ENCODE measurements around the gene OR2B2.

GRCh38 chr6:27896398-27896796 lies 15.8 kb downstream of the OR2B2 start:
- TF ChIP-seq, protein P1, sequence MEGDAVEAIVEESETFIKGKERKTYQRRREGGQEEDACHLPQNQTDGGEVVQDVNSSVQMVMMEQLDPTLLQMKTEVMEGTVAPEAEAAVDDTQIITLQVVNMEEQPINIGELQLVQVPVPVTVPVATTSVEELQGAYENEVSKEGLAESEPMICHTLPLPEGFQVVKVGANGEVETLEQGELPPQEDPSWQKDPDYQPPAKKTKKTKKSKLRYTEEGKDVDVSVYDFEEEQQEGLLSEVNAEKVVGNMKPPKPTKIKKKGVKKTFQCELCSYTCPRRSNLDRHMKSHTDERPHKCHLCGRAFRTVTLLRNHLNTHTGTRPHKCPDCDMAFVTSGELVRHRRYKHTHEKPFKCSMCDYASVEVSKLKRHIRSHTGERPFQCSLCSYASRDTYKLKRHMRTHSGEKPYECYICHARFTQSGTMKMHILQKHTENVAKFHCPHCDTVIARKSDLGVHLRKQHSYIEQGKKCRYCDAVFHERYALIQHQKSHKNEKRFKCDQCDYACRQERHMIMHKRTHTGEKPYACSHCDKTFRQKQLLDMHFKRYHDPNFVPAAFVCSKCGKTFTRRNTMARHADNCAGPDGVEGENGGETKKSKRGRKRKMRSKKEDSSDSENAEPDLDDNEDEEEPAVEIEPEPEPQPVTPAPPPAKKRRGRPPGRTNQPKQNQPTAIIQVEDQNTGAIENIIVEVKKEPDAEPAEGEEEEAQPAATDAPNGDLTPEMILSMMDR (IDR thresholded peaks at IDR 0.05) = no peak
- no peak for TF ChIP-seq POLR2AphosphoS5 (IDR thresholded peaks at IDR 0.05)
- no peak for TF ChIP-seq POLR2A (IDR thresholded peaks at IDR 0.05)

Data from upper lobe of left lung (tissue), 4 donors.